ENCODE results near the gene CDK4. TPM values are rescaled to one million over a fixed set of nuclear protein-coding genes. Genes with fewer than 3 reads are reported as not detected.

Gene CDK4
- total and polyA plus RNA-seq, 4 donors = 69.7 to 115 (median 89.9) TPM

DNA sequence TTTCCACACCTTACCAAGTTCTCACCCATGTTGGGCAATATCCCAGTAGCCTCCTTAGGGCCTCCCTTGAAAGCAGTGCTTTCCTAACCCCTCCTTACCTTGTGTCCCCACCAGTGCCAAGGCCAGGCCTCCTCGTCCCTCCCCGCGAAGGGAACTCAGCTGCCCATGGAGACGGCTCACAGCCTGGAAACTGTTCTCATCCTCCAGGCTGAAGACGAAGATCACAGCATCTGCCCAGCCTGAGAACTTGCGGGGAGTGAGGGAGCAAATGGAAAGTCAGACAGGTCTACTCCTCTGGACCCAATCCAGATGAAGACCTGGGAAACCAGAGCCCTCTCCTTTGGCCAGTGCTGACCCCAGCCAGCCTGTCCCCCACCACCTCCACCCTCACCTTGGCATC lies 18.2 kb downstream of the CDK4 start:
- no peak for DNase-seq

DNA sequence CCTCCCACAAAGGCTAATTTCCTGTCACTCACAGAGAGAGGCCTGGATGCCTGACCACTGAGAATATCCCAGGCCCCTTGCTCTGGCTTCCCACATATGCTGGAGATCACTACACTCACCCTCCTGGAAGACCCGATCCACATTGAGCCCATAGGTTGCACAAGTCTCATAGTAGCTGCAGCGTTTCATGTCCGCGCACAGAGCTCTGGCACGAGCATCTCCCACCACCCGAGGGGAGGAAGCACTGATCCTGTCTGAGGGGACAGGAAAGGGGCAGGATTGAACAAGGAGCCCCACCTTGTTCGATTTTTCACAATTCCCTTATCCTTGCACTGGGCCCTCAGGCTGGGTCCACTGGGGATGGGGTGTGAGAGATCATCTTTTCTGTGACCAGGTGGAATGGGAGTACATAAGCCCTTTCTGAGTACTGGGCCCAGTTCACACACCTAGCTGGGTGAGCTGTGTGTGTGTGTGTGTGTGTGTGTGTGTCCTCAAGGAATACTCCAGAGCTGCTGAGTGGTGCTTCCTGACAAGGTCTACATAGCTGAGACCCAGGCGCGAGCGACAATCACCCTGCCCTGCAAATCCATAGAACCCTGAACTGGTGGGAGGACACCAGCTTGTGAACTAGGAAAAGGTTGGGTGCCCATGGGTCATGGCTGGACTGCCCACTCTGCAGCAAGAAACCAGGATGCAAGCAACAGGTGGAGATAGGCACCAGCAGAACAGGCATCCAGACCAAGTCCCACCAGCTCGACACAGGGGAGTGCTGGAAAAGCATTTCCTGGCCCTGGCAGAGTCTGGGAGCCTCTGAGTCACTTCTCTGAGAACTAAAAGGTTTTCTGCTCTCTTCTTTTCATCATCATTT lies 19.1 kb downstream of the CDK4 start:
- H3K4me1 ChIP-seq (ENCODE audit: control insufficient read depth in 5 of 5, insufficient read depth in 5 of 5, low read length in 5 of 5) = peaks cover 0 to 9% (median under 1%) of the 10 kb centered on the region in 5 donors
- no peak for DNase-seq
- H3K9ac ChIP-seq (ENCODE audit: insufficient read depth in 1 of 2, low read length in 2 of 2) = no peak overlapping the region
- H3K4me3 ChIP-seq = no peak overlapping the region
- H3K27me3 ChIP-seq (ENCODE audit: control insufficient read depth in 3 of 3, insufficient read depth in 3 of 3, low read length in 2 of 3) = peaks cover 0 to 78% (median 66%) of the 10 kb centered on the region in 3 donors
- H3K9me3 ChIP-seq (ENCODE audit: control insufficient read depth in 4 of 4, insufficient read depth in 3 of 4, low read length in 3 of 4) = no peaks in the 10 kb centered on the region
- TF ChIP-seq, protein P1, sequence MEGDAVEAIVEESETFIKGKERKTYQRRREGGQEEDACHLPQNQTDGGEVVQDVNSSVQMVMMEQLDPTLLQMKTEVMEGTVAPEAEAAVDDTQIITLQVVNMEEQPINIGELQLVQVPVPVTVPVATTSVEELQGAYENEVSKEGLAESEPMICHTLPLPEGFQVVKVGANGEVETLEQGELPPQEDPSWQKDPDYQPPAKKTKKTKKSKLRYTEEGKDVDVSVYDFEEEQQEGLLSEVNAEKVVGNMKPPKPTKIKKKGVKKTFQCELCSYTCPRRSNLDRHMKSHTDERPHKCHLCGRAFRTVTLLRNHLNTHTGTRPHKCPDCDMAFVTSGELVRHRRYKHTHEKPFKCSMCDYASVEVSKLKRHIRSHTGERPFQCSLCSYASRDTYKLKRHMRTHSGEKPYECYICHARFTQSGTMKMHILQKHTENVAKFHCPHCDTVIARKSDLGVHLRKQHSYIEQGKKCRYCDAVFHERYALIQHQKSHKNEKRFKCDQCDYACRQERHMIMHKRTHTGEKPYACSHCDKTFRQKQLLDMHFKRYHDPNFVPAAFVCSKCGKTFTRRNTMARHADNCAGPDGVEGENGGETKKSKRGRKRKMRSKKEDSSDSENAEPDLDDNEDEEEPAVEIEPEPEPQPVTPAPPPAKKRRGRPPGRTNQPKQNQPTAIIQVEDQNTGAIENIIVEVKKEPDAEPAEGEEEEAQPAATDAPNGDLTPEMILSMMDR (IDR thresholded peaks at IDR 0.05; ENCODE audit: control extremely low read depth, extremely low read depth) = no peak
- no peak for ATAC-seq (ENCODE audit: insufficient read depth, low FRiP score)
- H3K36me3 ChIP-seq (ENCODE audit: control insufficient read depth in 4 of 4, insufficient read depth in 4 of 4, low read length in 4 of 4) = peaks cover 0 to 2% (median 0%) of the 10 kb centered on the region in 4 donors
- WGBS, 2 donors = 77 to 84% methylated on average over 11 of the region's 11 CpGs
- H3K27ac ChIP-seq (ENCODE audit: low read depth in 1 of 2, low read length in 1 of 2) = no peak overlapping the region

More for the DNA sequence above, 18.2 kb downstream of the CDK4 start:
- ATAC-seq (ENCODE audit: insufficient read depth, low FRiP score) = no peak
- no peak overlapping the region for H3K4me3 ChIP-seq
- H3K4me1 ChIP-seq (ENCODE audit: control insufficient read depth in 5 of 5, insufficient read depth in 5 of 5, low read length in 5 of 5) = peaks cover 0 to 9% (median 6%) of the 10 kb centered on the region in 5 donors
- peaks cover 0 to 77% (median 67%) of the 10 kb centered on the region in 3 donors for H3K27me3 ChIP-seq (ENCODE audit: control insufficient read depth in 3 of 3, insufficient read depth in 3 of 3, low read length in 2 of 3)
- H3K9ac ChIP-seq (ENCODE audit: insufficient read depth in 1 of 2, low read length in 2 of 2) = no peak overlapping the region
- no peak overlapping the region for H3K27ac ChIP-seq (ENCODE audit: low read depth in 1 of 2, low read length in 1 of 2)
- H3K36me3 ChIP-seq (ENCODE audit: control insufficient read depth in 4 of 4, insufficient read depth in 4 of 4, low read length in 4 of 4) = peaks cover 0 to 2% (median 0%) of the 10 kb centered on the region in 4 donors
- TF ChIP-seq, protein P1 (IDR thresholded peaks at IDR 0.05; ENCODE audit: control extremely low read depth, extremely low read depth) = no peak
- no peaks in the 10 kb centered on the region for H3K9me3 ChIP-seq (ENCODE audit: control insufficient read depth in 4 of 4, insufficient read depth in 3 of 4, low read length in 3 of 4)
- 85 to 87% methylated on average over 6 of the region's 6 CpGs for WGBS, 2 donors

DNA sequence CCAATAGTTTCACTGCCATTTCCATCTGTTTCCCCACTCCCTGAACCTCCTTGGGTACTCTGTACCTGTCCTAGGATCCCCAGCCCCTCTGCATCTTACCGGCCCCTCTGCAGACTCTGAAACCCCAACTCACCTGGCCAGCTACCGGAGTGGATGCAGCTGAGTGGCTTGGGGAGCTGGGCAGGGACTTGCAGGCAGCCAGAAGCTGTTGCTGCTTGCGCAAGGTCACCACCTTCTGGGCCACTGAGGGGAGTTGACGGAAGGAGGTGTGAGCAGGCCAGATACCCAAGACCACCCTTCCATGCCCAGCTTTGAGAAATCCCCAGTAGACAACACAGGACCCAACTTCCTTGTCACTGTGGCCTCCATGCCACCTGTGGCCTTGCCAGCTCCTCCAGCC lies 19.8 kb downstream of the CDK4 start:
- Histone ChIP-seq H3K27ac (ENCODE audit: low read depth in 1 of 2, low read length in 1 of 2) (no peak overlapping the region), H3K27me3 (ENCODE audit: control insufficient read depth in 3 of 3, insufficient read depth in 3 of 3, low read length in 2 of 3) (peaks cover 0 to 83% (median 68%) of the 10 kb centered on the region in 3 donors), H3K9me3 (ENCODE audit: control insufficient read depth in 4 of 4, insufficient read depth in 3 of 4, low read length in 3 of 4) (no peaks in the 10 kb centered on the region), H3K4me3 (no peak overlapping the region), H3K9ac (ENCODE audit: insufficient read depth in 1 of 2, low read length in 2 of 2) (no peak overlapping the region), H3K36me3 (ENCODE audit: control insufficient read depth in 4 of 4, insufficient read depth in 4 of 4, low read length in 4 of 4) (peaks cover 0 to 7% (median 0%) of the 10 kb centered on the region in 4 donors), H3K4me1 (ENCODE audit: control insufficient read depth in 5 of 5, insufficient read depth in 5 of 5, low read length in 5 of 5) (peaks cover 0 to 6% (median 0%) of the 10 kb centered on the region in 5 donors)
- TF ChIP-seq, protein P1 (IDR thresholded peaks at IDR 0.05; ENCODE audit: control extremely low read depth, extremely low read depth) = no peak
- ATAC-seq (ENCODE audit: insufficient read depth, low FRiP score) (no peak), DNase-seq (no peak)
- 80 to 84% methylated on average over 4 of the region's 4 CpGs for WGBS, 2 donors
